ENCODE results near the gene JMJD6. TPM values are rescaled to one million over a fixed set of nuclear protein-coding genes. Genes with fewer than 3 reads are reported as not detected.

JMJD6 gene
- total and polyA plus RNA-seq, 9 of the 15 experiments (the other 6 are each of a cell fraction or from before 2014, with no cell fraction given), result 2.5 to 52.3 (median 36.3) TPM

- Histone ChIP-seq H3K4me2 (ENCODE audit: insufficient read depth, low read length) (no peak overlapping the region), H3K9me3 (replicated peaks; ENCODE audit: control insufficient read depth, insufficient read depth, low read depth, low read length) (no peaks in the 10 kb centered on the region), H2AFZ (ENCODE audit: low read depth, low read length) (no peak overlapping the region), H3K36me3 (ENCODE audit: control insufficient read depth, insufficient read depth, low read length) (no peaks in the 10 kb centered on the region), H3K4me3 (no peak overlapping the region), H3K27me3 (ENCODE audit: control insufficient read depth in 2 of 2, insufficient read depth in 2 of 2, low read length in 2 of 2) (no peaks in the 10 kb centered on the region), H3K27ac (ENCODE audit: extremely low read depth, low read depth, low read length) (no peak overlapping the region), H3K9me1 (ENCODE audit: control insufficient read depth, insufficient read depth, low read length) (no peaks in the 10 kb centered on the region), H3K9ac (ENCODE audit: insufficient read depth in 1 of 2, low read depth in 2 of 2, low read length in 2 of 2) (peak overlapping the region in 1 of 2 experiments; percentile 36; a peak in 1 of 4 replicates), H4K20me1 (replicated peaks; ENCODE audit: control insufficient read depth, insufficient read depth, low read length) (no peaks in the 10 kb centered on the region; the same call in 1 of the 2 replicates), H3K4me1 (replicated peaks in 1 of 2; ENCODE audit: control insufficient read depth in 2 of 2, insufficient read depth in 2 of 2, low read length in 2 of 2) (peaks cover 8 to 45% of the 10 kb centered on the region in 2 experiments; a peak in 3 of 5 replicates), H3K79me2 (ENCODE audit: control insufficient read depth, insufficient read depth, low read length) (no peaks in the 10 kb centered on the region)
- DNase-seq (ENCODE audit: extremely low read depth in 1 of 4, low spot score in 3 of 4) (no peak), ATAC-seq (0 out of 3 replicates have a peak, but pooled peaks have one; percentile 12), FAIRE-seq (no peak)
- ChIA-PET CTCF (ENCODE audit: low intra/inter-chr PET ratio) (interaction anchor here (0.6 kb wide), 1 partner anchor 38 kb away, joined by 3 read pairs; the partner anchor contains the start of gene JMJD6), POLR2A (no interaction called here)
- WGBS (ENCODE audit: insufficient coverage, low coverage, missing lambda C conversion rate), result 75% methylated on average over 5 of the region's 11 CpGs
- intact Hi-C loops (cut with micrococcal nuclease), result no loop called here
- in situ Hi-C loops (cut with MboI), result no loop called here
- TF ChIP-seq PHF20 (IDR thresholded peaks at IDR 0.05; ENCODE audit: partially characterized antibody) (no peak), KDM4B (IDR thresholded peaks at IDR 0.05; ENCODE audit: borderline replicate concordance in 2 of 2, low read depth in 1 of 2) (no peak), U2AF1 (optimal IDR thresholded peaks at IDR 0.05; ENCODE audit: low read depth, low read length) (no peak)
- TF ChIP-seq, protein P1, sequence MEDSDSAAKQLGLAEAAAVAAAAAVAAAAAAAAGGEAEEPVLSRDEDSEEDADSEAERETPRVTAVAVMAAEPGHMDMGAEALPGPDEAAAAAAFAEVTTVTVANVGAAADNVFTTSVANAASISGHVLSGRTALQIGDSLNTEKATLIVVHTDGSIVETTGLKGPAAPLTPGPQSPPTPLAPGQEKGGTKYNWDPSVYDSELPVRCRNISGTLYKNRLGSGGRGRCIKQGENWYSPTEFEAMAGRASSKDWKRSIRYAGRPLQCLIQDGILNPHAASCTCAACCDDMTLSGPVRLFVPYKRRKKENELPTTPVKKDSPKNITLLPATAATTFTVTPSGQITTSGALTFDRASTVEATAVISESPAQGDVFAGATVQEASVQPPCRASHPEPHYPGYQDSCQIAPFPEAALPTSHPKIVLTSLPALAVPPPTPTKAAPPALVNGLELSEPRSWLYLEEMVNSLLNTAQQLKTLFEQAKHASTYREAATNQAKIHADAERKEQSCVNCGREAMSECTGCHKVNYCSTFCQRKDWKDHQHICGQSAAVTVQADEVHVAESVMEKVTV (CRISPR knock-in tag; IDR thresholded peaks at IDR 0.05), result no peak
- BruUV-seq (replicated peaks), result no TSS peak
These were observed 38.2 kb downstream of the JMJD6 start for GRCh38 chr17:76688165-76688622.
